GM21390 (cell line): Measurements from ENCODE around the gene ATXN1.
A peak's percentile ranks its signal among the peaks of the same experiment; 100 is the strongest.
"Not testable (repeated sequence)": the region's sequence is repeated elsewhere in the genome, so short reads cannot be mapped to it uniquely, and the experiment has no call there.

Source experiments
- ATAC-seq: cut with Tn5 transposase; IDR thresholded peaks from one replicate; pipeline ENCODE4 v1.9.1; 2021; ENCODE audit not compliant: unreplicated experiment

The ATXN1 gene

GRCh38 chr6:16704401-16705045 lies 56.7 kb downstream of the ATXN1 start:
- no peak for ATAC-seq

- not testable (repeated sequence) for ATAC-seq
Measured at GRCh38 chr6:16702627-16703378, 58.5 kb downstream of the ATXN1 start.

- no peak for ATAC-seq
Measured at GRCh38 chr6:16700916-16701234, 60.4 kb downstream of the ATXN1 start.

- ATAC-seq = no peak
Measured at GRCh38 chr6:16700202-16700915, 60.9 kb downstream of the ATXN1 start.

- no peak for ATAC-seq
Measured at GRCh38 chr6:16698997-16699868, 62.0 kb downstream of the ATXN1 start.

- ATAC-seq = no peak
Measured at GRCh38 chr6:16698162-16698533, 63.1 kb downstream of the ATXN1 start.

- ATAC-seq = no peak
Measured at GRCh38 chr6:16697437-16698161, 63.7 kb downstream of the ATXN1 start.

GRCh38 chr6:16696496-16696895 lies 64.8 kb downstream of the ATXN1 start:
- ATAC-seq = no peak

GRCh38 chr6:16694781-16695578 lies 66.3 kb downstream of the ATXN1 start:
- peak; percentile 62 for ATAC-seq

GRCh38 chr6:16691324-16691723 lies 69.9 kb downstream of the ATXN1 start:
- no peak for ATAC-seq

- peak; percentile 71 for ATAC-seq
Measured at GRCh38 chr6:16690608-16691142, 70.6 kb downstream of the ATXN1 start.

- ATAC-seq = no peak
Measured at GRCh38 chr6:16689788-16690607, 71.3 kb downstream of the ATXN1 start.

GRCh38 chr6:16688984-16689636 lies 72.2 kb downstream of the ATXN1 start:
- no peak for ATAC-seq

GRCh38 chr6:16688436-16688835 lies 72.8 kb downstream of the ATXN1 start:
- ATAC-seq = no peak

GRCh38 chr6:16687045-16687444 lies 74.2 kb downstream of the ATXN1 start:
- no peak for ATAC-seq

- ATAC-seq = no peak
Measured at GRCh38 chr6:16684896-16685554, 76.2 kb downstream of the ATXN1 start.

GRCh38 chr6:16684195-16684689 lies 77.0 kb downstream of the ATXN1 start:
- ATAC-seq = no peak
